HFF-Myc (cell line): Measurements from ENCODE around the gene ZNF407.

Source experiments
- DNase-seq: peaks from one replicate; pipeline ENCODE4 v3.0.0-alpha.2; 2011; ENCODE audit warnings: low read depth; ENCODE audit errors: extremely low read depth
- H3K4me3 ChIP-seq: replicated peaks from 2 replicates; pipeline ENCODE4 v1.5.1; 2011; ENCODE audit warnings: low read depth, mild to moderate bottlenecking, control low read depth, low read length
- CTCF ChIP-seq: IDR thresholded peaks from 2 replicates; pipeline ENCODE4 v1.5.1; 2012; ENCODE audit warnings: mild to moderate bottlenecking, low read depth, low read length, control low read depth; ENCODE audit errors: missing control alignments

Gene ZNF407

GRCh38 chr18:74990563-74991081 is 393.0 kb downstream of the ZNF407 start:
- no peak for DNase-seq
- no peak for TF ChIP-seq CTCF
- H3K4me3 ChIP-seq: no peak overlapping the region

- no peak overlapping the region for H3K4me3 ChIP-seq
- TF ChIP-seq CTCF: no peak
- DNase-seq: no peak
These were observed 397.1 kb downstream of the ZNF407 start for GRCh38 chr18:74994502-74995418.

- TF ChIP-seq CTCF: no peak
- DNase-seq: no peak
- H3K4me3 ChIP-seq: no peak overlapping the region
These were observed 397.7 kb downstream of the ZNF407 start for GRCh38 chr18:74995419-74995736.

- no peak overlapping the region for H3K4me3 ChIP-seq
- DNase-seq: no peak
- no peak for TF ChIP-seq CTCF
These were observed 398.4 kb downstream of the ZNF407 start for GRCh38 chr18:74996055-74996454.

GRCh38 chr18:74996996-74997395 is 399.3 kb downstream of the ZNF407 start:
- H3K4me3 ChIP-seq: no peak overlapping the region
- TF ChIP-seq CTCF: no peak
- DNase-seq: no peak

- TF ChIP-seq CTCF: no peak
- DNase-seq: no peak
- H3K4me3 ChIP-seq: no peak overlapping the region
These were observed 403.2 kb downstream of the ZNF407 start for GRCh38 chr18:75000920-75001319.

GRCh38 chr18:75003039-75003438 is 405.4 kb downstream of the ZNF407 start:
- no peak for DNase-seq
- H3K4me3 ChIP-seq: no peak overlapping the region
- TF ChIP-seq CTCF: no peak
